HEK293 (cell line): Measurements from ENCODE around the gene FIGNL2.

Experiments
- CTCF ChIA-PET: fragments of 350-600 bp; formaldehyde crosslinking; extraction: SDS; loops from one replicate; lab custom pipeline; 2021; ENCODE audit warnings: antibody characterized with exemption; lab: Yijun Ruan, JAX
- POLR2A ChIA-PET: fragments of 300-600 bp; formaldehyde crosslinking; extraction: SDS; loops from one replicate; lab custom pipeline; 2020; ENCODE audit warnings: antibody characterized with exemption, inconsistent platforms; lab: Yijun Ruan, JAX
- H3K27ac ChIP-seq: fragments of 200-500 bp; sonication (Bioruptor generic); 2 replicates; pipeline ENCODE4 v1.5.1; 2014; ENCODE audit warnings: low read depth, low read length, control low read depth, inconsistent platforms; ENCODE audit errors: extremely low read depth
- H3K36me3 ChIP-seq, 2 experiments: fragments of 200-500 bp in 1 of 2; sonication (Bioruptor generic) in 1 of 2; 1 replicate in 1 of 2; 2 replicates in 1 of 2; pipeline ENCODE4 v1.5.1; 2014 to 2017; ENCODE audit warnings: inconsistent platforms in 2 of 2, low read length in 2 of 2; ENCODE audit not compliant: control insufficient read depth in 2 of 2, insufficient read depth in 1 of 2
- H3K4me1 ChIP-seq: fragments of 200-500 bp; sonication (Bioruptor generic); 2 replicates; pipeline ENCODE4 v1.5.1; 2014; ENCODE audit warnings: mild to moderate bottlenecking, low read length, inconsistent platforms; ENCODE audit not compliant: control insufficient read depth, insufficient read depth
- H3K4me3 ChIP-seq: 2 replicates; pipeline ENCODE4 v1.5.1; 2011; ENCODE audit warnings: low read depth, mild to moderate bottlenecking, control low read depth, low read length, moderate library complexity
- H3K9me3 ChIP-seq: fragments of 200-500 bp; sonication (Bioruptor generic); 2 replicates; pipeline ENCODE4 v1.5.1; 2014; ENCODE audit warnings: low read depth, low read length, inconsistent platforms; ENCODE audit not compliant: control insufficient read depth, insufficient read depth
- BCL11A ChIP-seq: fragments of 450-650 bp; formaldehyde crosslinking; IDR thresholded peaks from 2 replicates; pipeline ENCODE4 v1.5.1; 2016; ENCODE audit warnings: low read depth, missing biosample characterization, missing genetic modification characterization
- EGR2 ChIP-seq: fragments of 450-650 bp; formaldehyde crosslinking; IDR thresholded peaks from 2 replicates; pipeline ENCODE4 v1.5.1; 2016; ENCODE audit warnings: low read depth, missing biosample characterization, missing genetic modification characterization
- GLIS1 ChIP-seq: fragments of 450-650 bp; formaldehyde crosslinking; IDR thresholded peaks from 2 replicates; pipeline ENCODE4 v1.5.1; 2016; ENCODE audit warnings: missing biosample characterization, missing genetic modification characterization
- HOXD13 ChIP-seq: sonication (generic); formaldehyde crosslinking; IDR thresholded peaks from 2 replicates; pipeline ENCODE4 v1.8.0; 2022; ENCODE audit warnings: missing genetic modification reagents, borderline replicate concordance
- KLF17 ChIP-seq: fragments of 450-650 bp; formaldehyde crosslinking; IDR thresholded peaks from 2 replicates; pipeline ENCODE4 v1.5.1; 2016; ENCODE audit warnings: missing biosample characterization, missing genetic modification characterization
- PRDM1 ChIP-seq: fragments of 450-650 bp; formaldehyde crosslinking; IDR thresholded peaks from 2 replicates; pipeline ENCODE4; 2016; ENCODE audit warnings: missing biosample characterization, missing genetic modification characterization
- PRDM10 ChIP-seq: fragments of 450-650 bp; formaldehyde crosslinking; IDR thresholded peaks from 2 replicates; pipeline ENCODE4 v1.5.1; 2016; ENCODE audit warnings: missing biosample characterization, missing genetic modification characterization
- SCRT1 ChIP-seq: fragments of 450-650 bp; formaldehyde crosslinking; IDR thresholded peaks from 2 replicates; pipeline ENCODE4 v1.5.1; 2016; ENCODE audit warnings: missing biosample characterization, missing genetic modification characterization, borderline replicate concordance
- YY1 ChIP-seq: fragments of 450-650 bp; formaldehyde crosslinking; IDR thresholded peaks from 2 replicates; pipeline ENCODE4 v1.5.1; 2018; ENCODE audit warnings: missing biosample characterization, missing genetic modification characterization
- ZBTB1 ChIP-seq: fragments of 450-650 bp; formaldehyde crosslinking; IDR thresholded peaks from 2 replicates; pipeline ENCODE4 v1.5.1; 2016; ENCODE audit warnings: missing biosample characterization, missing genetic modification characterization
- ZFHX2 ChIP-seq: fragments of 450-650 bp; formaldehyde crosslinking; conservative IDR thresholded peaks from 2 replicates; pipeline ENCODE4 v1.5.1; 2016; ENCODE audit warnings: missing biosample characterization, missing genetic modification characterization
- ZIC2 ChIP-seq: fragments of 450-650 bp; formaldehyde crosslinking; IDR thresholded peaks from 2 replicates; pipeline ENCODE4 v1.5.1; 2016; ENCODE audit warnings: missing biosample characterization, missing genetic modification characterization
- ZNF138 ChIP-seq: fragments of 450-650 bp; formaldehyde crosslinking; IDR thresholded peaks from 2 replicates; pipeline ENCODE4 v1.5.1; 2016; ENCODE audit warnings: missing biosample characterization, missing genetic modification characterization, borderline replicate concordance
- ZNF157 ChIP-seq: fragments of 450-650 bp; formaldehyde crosslinking; IDR thresholded peaks from 2 replicates; pipeline ENCODE4 v1.5.1; 2016; ENCODE audit warnings: missing biosample characterization, missing genetic modification characterization
- ZNF223 ChIP-seq: fragments of 450-650 bp; formaldehyde crosslinking; IDR thresholded peaks from 2 replicates; pipeline ENCODE4 v1.5.1; 2016; ENCODE audit warnings: missing biosample characterization, missing genetic modification characterization
- ZNF23 ChIP-seq: fragments of 450-650 bp; formaldehyde crosslinking; IDR thresholded peaks from 2 replicates; pipeline ENCODE4 v1.5.1; 2016; ENCODE audit warnings: missing biosample characterization, missing genetic modification characterization, borderline replicate concordance
- ZNF335 ChIP-seq: fragments of 450-650 bp; formaldehyde crosslinking; conservative IDR thresholded peaks from 2 replicates; pipeline ENCODE4 v1.5.1; 2016; ENCODE audit warnings: missing biosample characterization, missing genetic modification characterization
- ZNF341 ChIP-seq: fragments of 450-650 bp; formaldehyde crosslinking; IDR thresholded peaks from 2 replicates; pipeline ENCODE4; 2016; ENCODE audit warnings: low read depth, missing biosample characterization, missing genetic modification characterization
- ZNF426 ChIP-seq: fragments of 450-650 bp; formaldehyde crosslinking; IDR thresholded peaks from 2 replicates; pipeline ENCODE4 v1.5.1; 2017; ENCODE audit warnings: missing biosample characterization, missing genetic modification characterization, mild to moderate bottlenecking, inconsistent platforms, moderate library complexity
- ZNF501 ChIP-seq: fragments of 450-650 bp; formaldehyde crosslinking; IDR thresholded peaks from 2 replicates; pipeline ENCODE4 v1.5.1; 2016; ENCODE audit warnings: missing biosample characterization, missing genetic modification characterization
- ZNF510 ChIP-seq: fragments of 450-650 bp; formaldehyde crosslinking; IDR thresholded peaks from 2 replicates; pipeline ENCODE4 v1.5.1; 2018; ENCODE audit warnings: mild to moderate bottlenecking, missing genetic modification characterization, missing biosample characterization; ENCODE audit not compliant: insufficient replicate concordance
- ZNF654 ChIP-seq: fragments of 450-650 bp; formaldehyde crosslinking; IDR thresholded peaks from 2 replicates; pipeline ENCODE4 v1.5.1; 2016; ENCODE audit warnings: low read depth, missing biosample characterization, missing genetic modification characterization
- ZNF704 ChIP-seq: fragments of 450-650 bp; formaldehyde crosslinking; IDR thresholded peaks from 2 replicates; pipeline ENCODE4 v1.5.1; 2016; ENCODE audit warnings: missing biosample characterization, missing genetic modification characterization
- ZNF76 ChIP-seq: fragments of 450-650 bp; formaldehyde crosslinking; IDR thresholded peaks from 2 replicates; pipeline ENCODE4; 2016; ENCODE audit warnings: low read depth, missing biosample characterization, missing genetic modification characterization, borderline replicate concordance
- ZNF776 ChIP-seq: fragments of 450-650 bp; formaldehyde crosslinking; IDR thresholded peaks from 2 replicates; pipeline ENCODE4 v1.5.0; 2017; ENCODE audit warnings: missing biosample characterization, missing genetic modification characterization, borderline replicate concordance
- ZSCAN16 ChIP-seq: fragments of 450-650 bp; formaldehyde crosslinking; IDR thresholded peaks from 2 replicates; pipeline ENCODE4 v1.5.1; 2016; ENCODE audit warnings: missing biosample characterization, missing genetic modification characterization
- ZXDB ChIP-seq: fragments of 450-650 bp; formaldehyde crosslinking; IDR thresholded peaks from 2 replicates; pipeline ENCODE4 v1.5.1; 2016; ENCODE audit warnings: missing biosample characterization, missing genetic modification characterization

Gene FIGNL2

GRCh38 chr12:51827925-51828818 is 20.3 kb downstream of the FIGNL2 start (continued):
- TF ChIP-seq ZNF510 (tag by site-specific recombination) (no peak), PRDM10 (peak; percentile 79), ZNF138 (tag by site-specific recombination) (no peak), KLF17 (tag by site-specific recombination) (peak; percentile 66; the same call in 1 of the 2 replicates), ZNF341 (tag by site-specific recombination) (no peak), ZFHX2 (tag by site-specific recombination) (peak; percentile 77), ZBTB1 (no peak), SCRT1 (tag by site-specific recombination) (no peak), EGR2 (peak; percentile 54), ZNF335 (tag by site-specific recombination) (peak; percentile 55; the same call in 1 of the 2 replicates), ZIC2 (0 out of 2 replicates have a peak, but pooled peaks have one; percentile 12), ZNF23 (tag by site-specific recombination) (no peak), ZNF157 (no peak)

GRCh38 chr12:51826881-51827280 is 21.6 kb downstream of the FIGNL2 start:
- ChIA-PET POLR2A (no interaction called here), CTCF (interaction anchor here (1.4 to 4.7 kb wide), 3 partner anchors 12 to 406 kb away, joined by 3 to 54 read pairs (median 26); no protein-coding TSS in a partner anchor)
- Histone ChIP-seq H3K4me3 (no peak overlapping the region), H3K36me3 (no peaks in the 10 kb centered on the region), H3K4me1 (no peaks in the 10 kb centered on the region), H3K9me3 (no peaks in the 10 kb centered on the region), H3K27ac (no peak overlapping the region)
- TF ChIP-seq ZNF776 (tag by site-specific recombination) (no peak), GLIS1 (tag by site-specific recombination) (0 out of 2 replicates have a peak, but pooled peaks have one; percentile 8)

- Histone ChIP-seq H3K36me3 (no peaks in the 10 kb centered on the region), H3K27ac (no peak overlapping the region), H3K9me3 (no peaks in the 10 kb centered on the region), H3K4me1 (no peaks in the 10 kb centered on the region), H3K4me3 (no peak overlapping the region)
- POLR2A ChIA-PET: no interaction called here
- CTCF ChIA-PET: interaction anchor here (0.8 to 4.7 kb wide), 6 partner anchors 14 to 405 kb away, joined by 4 to 54 read pairs (median 24); no protein-coding TSS in a partner anchor
- no peak for TF ChIP-seq ZNF426 (tag by site-specific recombination)
- no peak for TF ChIP-seq ZXDB (tag by site-specific recombination)
- no peak for TF ChIP-seq BCL11A
- TF ChIP-seq ZNF223 (tag by site-specific recombination): no peak
- no peak for TF ChIP-seq ZNF704 (tag by site-specific recombination)
- no peak for TF ChIP-seq ZNF501 (tag by site-specific recombination)
- no peak for TF ChIP-seq KLF17 (tag by site-specific recombination)
- TF ChIP-seq HOXD13 (CRISPR knock-in tag): no peak
- TF ChIP-seq ZNF76: no peak
- no peak for TF ChIP-seq ZNF654
- TF ChIP-seq PRDM1 (tag by site-specific recombination): no peak
- no peak for TF ChIP-seq ZSCAN16 (tag by site-specific recombination)
- TF ChIP-seq YY1: no peak
These were observed 23.3 kb downstream of the FIGNL2 start for GRCh38 chr12:51825216-51825615.
